Measurements from ENCODE around the gene SAT1. TPM values are rescaled to one million over a fixed set of nuclear protein-coding genes. Genes with fewer than 3 reads are reported as not detected.

SAT1 gene
- total RNA-seq, 2 experiments from 2014 or later: 205 to 209 TPM

DNA sequence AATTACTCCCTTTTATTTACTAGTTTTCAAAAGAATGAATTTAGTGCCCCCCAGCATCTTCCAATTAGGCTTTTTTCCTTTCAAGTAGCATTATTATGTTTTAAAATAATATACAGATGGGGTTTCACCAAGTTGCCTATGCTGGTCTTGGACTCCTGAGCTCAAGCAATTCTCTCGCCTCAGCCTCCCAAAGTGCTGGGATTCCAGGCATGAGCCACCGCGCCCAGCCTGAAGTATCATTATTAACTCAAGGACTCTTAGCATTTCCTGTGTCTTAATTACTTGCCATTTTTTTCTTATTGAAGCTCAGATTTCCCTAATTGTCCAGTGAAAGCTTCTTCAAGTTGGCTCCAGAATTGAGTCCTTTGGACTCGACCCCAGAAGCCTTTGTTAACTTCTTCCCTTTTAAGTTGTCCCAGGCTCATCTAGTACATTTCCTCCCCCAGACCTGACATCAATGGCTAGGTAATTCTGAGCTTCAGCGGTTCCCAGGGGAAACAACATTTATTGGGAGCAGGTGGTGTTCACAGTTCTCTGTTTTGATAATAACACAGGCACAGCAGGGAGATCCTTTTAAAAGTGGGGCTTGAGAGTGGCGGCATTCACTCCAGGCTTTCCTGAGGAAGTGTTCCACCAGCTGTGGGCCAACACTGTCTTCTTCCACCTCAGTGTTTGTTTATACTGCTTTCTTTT lies 10.0 kb downstream of the SAT1 start:
- Mint-ChIP-seq H3K4me3 (no peak overlapping the region), H3K27me3 (no peaks in the 10 kb centered on the region), H3K9me3 (no peaks in the 10 kb centered on the region), H3K36me3 (no peaks in the 10 kb centered on the region), H3K4me1 (ENCODE audit: low read depth) (peaks cover 3% of the 10 kb centered on the region), H3K27ac (no peak overlapping the region)
- intact Hi-C loops (cut with micrococcal nuclease): no loop called here
- no peak for DNase-seq
- ChIA-PET CTCF (interaction anchor here (1.4 kb wide), 1 partner anchor 109 kb away, joined by 3 read pairs; no protein-coding TSS in a partner anchor), POLR2A (no interaction called here)

DNA sequence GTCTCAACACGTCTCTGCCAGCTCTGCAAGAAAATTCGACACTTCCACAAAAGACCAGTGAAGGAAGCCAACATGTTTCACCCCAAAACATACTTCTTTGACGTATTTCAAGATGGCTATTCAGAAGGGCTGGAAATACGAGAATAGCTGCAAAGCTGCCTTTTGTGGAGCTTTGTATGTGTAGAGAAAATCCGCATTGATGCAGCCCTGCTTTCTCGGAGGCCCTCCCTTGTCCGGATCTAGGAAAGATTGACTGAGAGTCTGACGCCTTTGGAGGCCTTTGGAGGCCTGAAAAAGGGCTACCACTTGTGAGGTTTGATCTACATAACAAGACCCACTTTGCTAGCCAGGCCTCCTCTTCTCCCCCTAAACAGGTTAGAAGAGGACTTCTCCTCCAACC lies 12.2 kb downstream of the SAT1 start:
- H3K27me3 Mint-ChIP-seq: no peaks in the 10 kb centered on the region
- H3K4me1 Mint-ChIP-seq (ENCODE audit: low read depth): peaks cover 3% of the 10 kb centered on the region
- intact Hi-C loops (cut with micrococcal nuclease): no loop called here
- no peak for DNase-seq
- ChIA-PET POLR2A (interaction anchor here (0.6 kb wide), 1 partner anchor 75 kb away, joined by 5 read pairs; no protein-coding TSS in a partner anchor), CTCF (no interaction called here)
- H3K36me3 Mint-ChIP-seq: no peaks in the 10 kb centered on the region
- no peak overlapping the region for H3K4me3 Mint-ChIP-seq
- H3K27ac Mint-ChIP-seq: no peak overlapping the region
- H3K9me3 Mint-ChIP-seq: no peaks in the 10 kb centered on the region

GRCh38 chrX:23797371-23798128 lies 14.6 kb downstream of the SAT1 start:
- intact Hi-C loops (cut with micrococcal nuclease): no loop called here
- Mint-ChIP-seq H3K9me3 (no peaks in the 10 kb centered on the region), H3K27me3 (no peaks in the 10 kb centered on the region), H3K4me1 (ENCODE audit: low read depth) (peaks cover 7% of the 10 kb centered on the region), H3K4me3 (no peak overlapping the region), H3K27ac (no peak overlapping the region), H3K36me3 (no peaks in the 10 kb centered on the region)
- CTCF ChIA-PET: no interaction called here
- POLR2A ChIA-PET: no interaction called here
- DNase-seq: no peak

DNA sequence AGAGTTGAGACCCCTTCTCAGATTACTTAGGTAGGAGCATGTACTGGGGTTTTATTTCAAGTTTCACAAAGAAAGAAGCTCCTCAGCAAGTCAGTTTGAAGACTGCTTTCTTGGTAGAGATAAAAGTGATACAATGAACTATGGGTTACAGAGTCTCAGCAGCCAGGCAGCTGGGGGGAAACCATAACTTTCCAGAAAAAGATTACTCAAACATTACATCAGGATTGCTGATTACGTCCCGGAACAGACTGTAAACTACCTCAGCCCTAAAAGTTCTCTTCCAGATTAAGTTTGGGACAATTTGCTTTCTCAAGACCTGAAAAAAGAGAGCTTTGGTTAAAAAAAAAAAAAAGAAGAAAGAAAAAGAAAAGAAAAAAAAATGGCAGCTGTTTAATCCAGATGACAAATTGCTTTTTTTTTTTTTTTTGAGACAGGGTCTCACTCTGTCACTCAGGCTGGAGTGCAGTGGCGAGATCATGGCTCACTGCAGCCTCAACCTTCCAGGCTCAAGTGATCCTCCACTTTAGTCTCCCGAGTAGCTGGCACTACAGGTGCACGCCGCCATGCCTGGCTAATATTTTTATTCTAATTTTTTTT lies 16.6 kb downstream of the SAT1 start:
- no peaks in the 10 kb centered on the region for H3K36me3 Mint-ChIP-seq
- H3K27ac Mint-ChIP-seq: no peak overlapping the region
- POLR2A ChIA-PET: no interaction called here
- intact Hi-C loops (cut with micrococcal nuclease): no loop called here
- peaks cover 8% of the 10 kb centered on the region for H3K4me1 Mint-ChIP-seq (ENCODE audit: low read depth)
- no peaks in the 10 kb centered on the region for H3K27me3 Mint-ChIP-seq
- no peak for DNase-seq
- no peak overlapping the region for H3K4me3 Mint-ChIP-seq
- CTCF ChIA-PET: no interaction called here
- no peaks in the 10 kb centered on the region for H3K9me3 Mint-ChIP-seq

DNA sequence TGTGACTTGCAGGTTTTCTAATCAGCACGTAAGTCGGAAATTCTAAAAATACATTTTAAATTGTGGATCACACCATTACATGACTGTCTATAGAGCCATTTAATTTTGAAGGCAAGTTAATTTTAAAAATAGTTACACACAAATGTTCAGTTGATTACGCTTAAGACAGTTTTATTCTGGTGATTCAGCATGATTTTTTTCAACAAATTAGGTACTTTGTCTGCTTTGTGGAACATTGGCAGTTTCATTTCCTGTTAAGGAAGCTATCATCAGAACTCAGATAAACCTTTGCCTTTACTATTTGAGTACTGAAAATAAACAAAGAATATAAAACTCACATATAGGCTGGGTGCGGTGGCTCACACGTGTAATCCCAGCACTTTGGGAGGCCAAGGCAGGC lies 19.5 kb downstream of the SAT1 start:
- DNase-seq: no peak
- peaks cover 7% of the 10 kb centered on the region for H3K4me1 Mint-ChIP-seq (ENCODE audit: low read depth)
- no peaks in the 10 kb centered on the region for H3K27me3 Mint-ChIP-seq
- H3K27ac Mint-ChIP-seq: no peak overlapping the region
- H3K9me3 Mint-ChIP-seq: no peaks in the 10 kb centered on the region
- no peak overlapping the region for H3K4me3 Mint-ChIP-seq
- ChIA-PET CTCF (no interaction called here), POLR2A (no interaction called here)
- H3K36me3 Mint-ChIP-seq: no peaks in the 10 kb centered on the region
- intact Hi-C loops (cut with micrococcal nuclease): no loop called here

GRCh38 chrX:23803931-23804381 lies 21.0 kb downstream of the SAT1 start:
- H3K9me3 Mint-ChIP-seq: no peaks in the 10 kb centered on the region
- POLR2A ChIA-PET: no interaction called here
- CTCF ChIA-PET: no interaction called here

GRCh38 chrX:23804578-23804977 lies 21.6 kb downstream of the SAT1 start:
- H3K27me3 Mint-ChIP-seq: no peaks in the 10 kb centered on the region
- ChIA-PET POLR2A (no interaction called here), CTCF (no interaction called here)
- H3K9me3 Mint-ChIP-seq: no peaks in the 10 kb centered on the region
- DNase-seq: no peak
- intact Hi-C loops (cut with micrococcal nuclease): no loop called here
- H3K4me3 Mint-ChIP-seq: no peak overlapping the region
- no peak overlapping the region for H3K27ac Mint-ChIP-seq
- no peaks in the 10 kb centered on the region for H3K36me3 Mint-ChIP-seq
- peaks cover 5% of the 10 kb centered on the region for H3K4me1 Mint-ChIP-seq (ENCODE audit: low read depth)

More at GRCh38 chrX:23803931-23804381, 21.0 kb downstream of the SAT1 start:
- Mint-ChIP-seq H3K27me3 (no peaks in the 10 kb centered on the region), H3K36me3 (no peaks in the 10 kb centered on the region), H3K4me3 (no peak overlapping the region), H3K4me1 (ENCODE audit: low read depth) (peaks cover 5% of the 10 kb centered on the region), H3K27ac (no peak overlapping the region)
- intact Hi-C loops (cut with micrococcal nuclease): no loop called here
- no peak for DNase-seq

DNA sequence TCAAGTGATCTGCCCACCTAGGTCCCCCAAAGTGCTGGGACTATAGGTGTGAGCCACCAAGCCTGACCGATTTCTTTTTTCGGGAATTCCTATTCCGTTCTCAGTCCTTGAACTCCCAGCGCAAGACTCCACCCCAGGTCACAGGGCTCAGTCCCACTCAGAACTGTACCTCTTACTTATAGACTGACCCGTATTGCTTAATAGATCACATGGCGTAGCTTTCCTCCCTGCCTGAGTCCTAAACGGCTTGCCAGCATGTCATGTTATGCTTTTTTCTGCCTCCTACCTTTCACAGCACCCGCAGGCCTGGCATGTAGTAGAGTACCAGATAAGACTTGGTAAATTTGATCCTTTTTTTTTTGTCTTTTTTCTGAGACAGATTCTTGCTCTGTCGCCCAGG lies 22.4 kb downstream of the SAT1 start:
- no peaks in the 10 kb centered on the region for H3K9me3 Mint-ChIP-seq
- no peaks in the 10 kb centered on the region for H3K36me3 Mint-ChIP-seq
- H3K4me1 Mint-ChIP-seq (ENCODE audit: low read depth): peaks cover 5% of the 10 kb centered on the region
- intact Hi-C loops (cut with micrococcal nuclease): no loop called here
- ChIA-PET POLR2A (no interaction called here), CTCF (no interaction called here)
- H3K27ac Mint-ChIP-seq: no peak overlapping the region
- no peak overlapping the region for H3K4me3 Mint-ChIP-seq
- DNase-seq: no peak
- no peaks in the 10 kb centered on the region for H3K27me3 Mint-ChIP-seq

- H3K27me3 Mint-ChIP-seq: no peaks in the 10 kb centered on the region
Measured at GRCh38 chrX:23810279-23810678, 27.3 kb downstream of the SAT1 start.

DNA sequence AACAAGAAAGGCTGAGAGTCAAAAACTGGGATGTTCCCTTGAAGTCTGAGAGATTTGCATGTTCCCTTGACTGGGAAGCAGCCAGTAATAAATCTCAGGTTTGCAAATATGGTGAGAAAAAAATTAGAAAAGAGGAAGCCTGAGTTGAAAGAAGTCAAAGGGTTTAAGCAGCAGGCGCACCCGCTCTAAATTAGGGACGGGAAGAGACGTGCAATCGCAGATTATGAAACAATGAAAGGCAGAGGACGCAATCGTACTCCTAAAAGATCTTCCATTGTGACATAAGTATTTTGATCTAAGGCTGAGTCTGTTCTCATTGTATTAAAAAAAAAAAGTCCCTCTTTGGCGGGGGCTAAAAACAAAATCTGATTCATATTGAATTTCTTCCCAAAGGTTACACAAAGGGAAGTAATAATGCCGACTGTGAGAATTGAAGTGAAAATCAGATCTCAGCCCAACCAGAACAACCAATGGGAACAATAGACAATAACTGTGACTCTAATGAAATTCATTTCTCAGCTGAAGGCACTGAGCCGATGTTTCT lies 28.2 kb downstream of the SAT1 start:
- H3K27me3 Mint-ChIP-seq: no peaks in the 10 kb centered on the region
- ChIA-PET POLR2A (no interaction called here), CTCF (interaction anchor here (0.8 kb wide), 1 partner anchor 903 kb away, joined by 3 read pairs; no protein-coding TSS in a partner anchor)
- no peak overlapping the region for H3K27ac Mint-ChIP-seq
- intact Hi-C loops (cut with micrococcal nuclease): no loop called here
- H3K36me3 Mint-ChIP-seq: no peaks in the 10 kb centered on the region
- DNase-seq: no peak
- H3K4me1 Mint-ChIP-seq (ENCODE audit: low read depth): no peaks in the 10 kb centered on the region
- H3K4me3 Mint-ChIP-seq: no peak overlapping the region
- H3K9me3 Mint-ChIP-seq: no peaks in the 10 kb centered on the region

More at GRCh38 chrX:23810279-23810678, 27.3 kb downstream of the SAT1 start:
- no peak overlapping the region for H3K27ac Mint-ChIP-seq
- no peaks in the 10 kb centered on the region for H3K9me3 Mint-ChIP-seq
- H3K36me3 Mint-ChIP-seq: no peaks in the 10 kb centered on the region
- no peaks in the 10 kb centered on the region for H3K4me1 Mint-ChIP-seq (ENCODE audit: low read depth)
- CTCF ChIA-PET: interaction anchor here (0.6 kb wide), 1 partner anchor 223 kb away, joined by 4 read pairs; no protein-coding TSS in a partner anchor
- intact Hi-C loops (cut with micrococcal nuclease): no loop called here
- H3K4me3 Mint-ChIP-seq: no peak overlapping the region
- DNase-seq: no peak
- POLR2A ChIA-PET: no interaction called here

- no peak overlapping the region for H3K27ac Mint-ChIP-seq
- CTCF ChIA-PET: interaction anchor here (0.8 kb wide), 1 partner anchor 904 kb away, joined by 3 read pairs; no protein-coding TSS in a partner anchor
- H3K9me3 Mint-ChIP-seq: no peaks in the 10 kb centered on the region
- no peaks in the 10 kb centered on the region for H3K4me1 Mint-ChIP-seq (ENCODE audit: low read depth)
- no peak overlapping the region for H3K4me3 Mint-ChIP-seq
- no peaks in the 10 kb centered on the region for H3K36me3 Mint-ChIP-seq
- intact Hi-C loops (cut with micrococcal nuclease): no loop called here
- no peaks in the 10 kb centered on the region for H3K27me3 Mint-ChIP-seq
- POLR2A ChIA-PET: no interaction called here
- no peak for DNase-seq
Measured at GRCh38 chrX:23811656-23812055, 28.7 kb downstream of the SAT1 start.

DNA sequence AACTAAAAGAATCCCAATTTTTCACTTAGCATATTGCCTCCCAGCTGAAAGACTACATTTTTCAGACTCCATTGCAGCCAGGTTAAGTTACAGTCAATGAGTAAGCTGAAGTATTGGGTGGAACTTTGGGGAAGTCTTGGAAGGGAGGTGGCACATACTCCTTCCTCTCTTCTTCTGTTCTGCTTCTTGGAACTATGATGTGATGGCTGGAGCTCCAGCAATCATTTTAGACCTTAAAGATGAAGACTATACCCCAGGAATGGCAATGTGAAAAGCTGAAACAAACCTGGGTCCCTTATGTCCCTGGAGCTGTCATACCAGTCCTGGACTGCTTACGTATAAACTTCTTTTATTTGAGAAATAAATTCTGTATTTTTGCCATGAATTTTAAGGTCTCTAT lies 30.8 kb downstream of the SAT1 start:
- no peak for DNase-seq
- no peak overlapping the region for H3K27ac Mint-ChIP-seq
- H3K9me3 Mint-ChIP-seq: no peaks in the 10 kb centered on the region
- H3K4me3 Mint-ChIP-seq: no peak overlapping the region
- no peaks in the 10 kb centered on the region for H3K36me3 Mint-ChIP-seq
- intact Hi-C loops (cut with micrococcal nuclease): no loop called here
- H3K27me3 Mint-ChIP-seq: no peaks in the 10 kb centered on the region
- POLR2A ChIA-PET: no interaction called here
- H3K4me1 Mint-ChIP-seq (ENCODE audit: low read depth): no peaks in the 10 kb centered on the region
- CTCF ChIA-PET: no interaction called here
